GM10248 (cell line): Measurements from ENCODE around the gene FAM20B.
"Not testable (repeated sequence)": the region's sequence is repeated elsewhere in the genome, so short reads cannot be mapped to it uniquely, and the experiment has no call there.

Experiments
- CTCF ChIA-PET: fragments of 300-600 bp; sonication (Branson Sonifier 250); formaldehyde crosslinking; extraction: SDS; loops from one replicate; lab custom pipeline; 2021; ENCODE audit warnings: antibody characterized with exemption; lab: Yijun Ruan, JAX
- POLR2A ChIA-PET: fragments of 350-650 bp; sonication (Branson Sonifier 250); formaldehyde crosslinking; extraction: SDS; loops from one replicate; lab custom pipeline; 2020; ENCODE audit warnings: antibody characterized with exemption; lab: Yijun Ruan, JAX
- DNase-seq: peaks from one replicate; pipeline ENCODE4 v3.0.0; 2012; ENCODE audit errors: extremely low spot score
- CTCF ChIP-seq: IDR thresholded peaks from 2 replicates; pipeline ENCODE4 v1.5.1; 2012; ENCODE audit warnings: mild to moderate bottlenecking, low read depth; ENCODE audit errors: extremely low read depth, missing control alignments, control extremely low read depth

Gene FAM20B

DNA sequence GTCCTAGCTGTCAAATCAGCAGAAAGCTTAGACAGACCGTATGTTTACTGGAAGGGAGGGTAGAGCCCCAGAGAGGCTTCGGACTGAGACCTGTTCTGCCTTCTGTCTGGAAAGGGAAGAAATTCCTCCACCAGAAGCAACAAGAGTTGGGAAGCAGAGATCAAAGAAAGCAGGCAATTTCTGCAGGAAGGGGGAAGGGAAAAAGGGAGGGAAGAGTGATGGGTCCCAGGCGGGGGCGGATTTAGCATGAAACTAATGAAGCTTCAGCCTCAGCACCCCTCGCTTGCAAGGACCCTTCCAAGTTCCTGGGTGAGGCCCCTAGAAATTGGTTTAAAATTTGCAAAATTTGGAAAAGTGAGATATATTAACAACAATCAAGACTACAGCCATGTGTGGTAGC, 26.6 kb upstream of the FAM20B start:
- POLR2A ChIA-PET: no interaction called here

DNA sequence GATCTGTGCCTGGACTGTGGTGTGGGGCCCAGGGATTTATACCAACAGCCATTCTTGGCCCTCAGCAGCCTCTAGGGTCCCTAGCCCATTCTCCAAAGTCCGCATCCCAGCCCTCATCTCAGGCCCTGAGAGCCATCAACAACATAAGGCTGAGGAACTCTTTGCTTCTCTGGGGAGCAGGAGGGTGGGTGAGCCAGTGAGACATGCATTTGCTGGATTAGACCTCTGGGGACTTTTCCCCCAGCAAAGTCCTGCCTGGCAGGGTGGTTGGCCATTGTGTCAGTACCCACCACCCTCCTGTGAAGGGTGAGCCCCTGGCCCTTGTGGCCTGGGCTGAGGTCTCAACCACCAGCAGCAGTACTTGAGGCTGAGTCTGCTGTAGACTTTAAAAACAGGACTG, 24.2 kb upstream of the FAM20B start:
- no peak for DNase-seq
- ChIA-PET CTCF (interaction anchor here (1.0 to 4.9 kb wide), 7 partner anchors 8 to 468 kb away, joined by 3 to 91 read pairs (median 3); no protein-coding TSS in a partner anchor), POLR2A (no interaction called here)
- no peak for TF ChIP-seq CTCF

More for the DNA sequence above, 26.6 kb upstream of the FAM20B start:
- CTCF ChIA-PET: no interaction called here
- no peak for DNase-seq
- no peak for TF ChIP-seq CTCF

DNA sequence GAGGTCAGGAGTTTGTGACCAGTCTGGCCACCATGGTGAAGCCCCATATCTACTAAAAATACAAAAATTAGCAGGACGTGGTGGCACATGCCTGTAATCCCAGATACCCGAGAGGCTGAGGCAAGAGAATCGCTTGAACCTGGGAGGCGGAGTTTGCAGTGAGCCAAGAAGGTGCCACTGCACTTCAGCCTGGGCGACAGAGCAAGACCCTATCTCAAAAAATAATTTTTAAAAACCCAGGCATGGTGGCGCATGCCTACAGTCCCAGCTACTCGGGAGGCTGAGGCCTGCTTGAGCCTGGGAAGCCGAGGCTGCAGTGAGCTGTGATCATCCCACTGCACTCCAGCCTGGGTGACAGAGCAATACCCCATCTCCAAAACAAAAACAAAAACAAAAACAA, 23.6 kb upstream of the FAM20B start:
- POLR2A ChIA-PET: not testable (repeated sequence)
- CTCF ChIA-PET: interaction anchor here (0.7 to 4.9 kb wide), 31 partner anchors 8 to 702 kb away, joined by 3 to 91 read pairs (median 6); no protein-coding TSS in a partner anchor

GRCh38 chr1:179002552-179003345, 22.9 kb upstream of the FAM20B start:
- ChIA-PET CTCF (interaction anchor here (0.7 to 4.9 kb wide), 61 partner anchors 9 to 703 kb away, joined by 3 to 91 read pairs (median 4); no protein-coding TSS in a partner anchor), POLR2A (no interaction called here)
- DNase-seq: peak; percentile 66
- TF ChIP-seq CTCF: peak; percentile 90

More for the DNA sequence above, 23.6 kb upstream of the FAM20B start:
- not testable (repeated sequence) for DNase-seq

DNA sequence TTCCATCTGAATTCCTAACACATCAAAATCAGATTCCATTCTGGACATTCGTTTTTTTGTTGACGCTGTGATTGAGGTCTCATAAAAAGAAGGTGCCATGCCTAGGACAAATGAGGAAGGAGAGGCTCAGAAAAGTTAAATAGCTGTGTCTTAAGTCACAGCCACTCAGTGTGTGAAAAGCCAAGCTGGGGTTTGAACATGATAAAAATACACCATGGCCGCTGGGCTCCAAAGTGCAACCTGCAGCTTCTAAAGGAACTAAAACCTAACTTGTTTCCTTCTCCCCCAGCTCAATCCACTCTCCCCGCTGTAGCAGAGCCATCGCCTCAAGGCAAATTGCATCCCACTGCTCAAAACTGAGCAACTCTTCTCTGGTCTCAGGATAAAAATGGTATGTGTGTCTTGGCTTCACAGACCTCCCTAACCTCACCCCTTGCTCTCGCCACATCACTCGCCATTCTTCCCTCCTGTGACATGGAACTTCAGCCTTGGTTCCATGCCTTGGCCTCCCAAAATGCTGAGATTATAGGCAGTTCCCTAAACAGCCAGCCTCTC, 22.1 kb upstream of the FAM20B start:
- CTCF ChIA-PET: interaction anchor here (0.7 to 4.9 kb wide), 48 partner anchors 9 to 704 kb away, joined by 3 to 91 read pairs (median 5); no protein-coding TSS in a partner anchor
- POLR2A ChIA-PET: no interaction called here
- DNase-seq: no peak
- TF ChIP-seq CTCF: no peak

DNA sequence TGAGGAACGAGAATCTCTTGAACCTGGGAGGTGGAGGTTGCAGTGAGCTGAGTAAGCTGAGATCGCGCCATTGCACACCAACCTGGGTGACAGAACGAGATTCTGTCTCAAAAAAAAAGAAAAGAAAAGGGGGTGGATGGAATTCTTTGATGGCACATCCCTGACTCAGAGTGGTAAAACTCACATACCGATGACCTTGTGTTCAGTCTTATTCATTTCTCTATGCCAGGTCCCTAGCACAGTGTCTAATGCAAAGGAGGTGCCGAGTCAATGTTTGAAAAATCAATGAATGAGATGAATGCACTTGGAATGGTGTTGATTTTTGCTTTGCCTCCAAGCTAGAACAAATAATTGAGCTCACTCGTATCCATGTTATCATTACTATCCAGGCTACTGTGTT, 18.5 kb upstream of the FAM20B start:
- no peak for TF ChIP-seq CTCF
- DNase-seq: no peak
- ChIA-PET CTCF (interaction anchor here (0.8 to 2.4 kb wide), 10 partner anchors 10 to 474 kb away, joined by 3 to 7 read pairs (median 4); no protein-coding TSS in a partner anchor), POLR2A (no interaction called here)

DNA sequence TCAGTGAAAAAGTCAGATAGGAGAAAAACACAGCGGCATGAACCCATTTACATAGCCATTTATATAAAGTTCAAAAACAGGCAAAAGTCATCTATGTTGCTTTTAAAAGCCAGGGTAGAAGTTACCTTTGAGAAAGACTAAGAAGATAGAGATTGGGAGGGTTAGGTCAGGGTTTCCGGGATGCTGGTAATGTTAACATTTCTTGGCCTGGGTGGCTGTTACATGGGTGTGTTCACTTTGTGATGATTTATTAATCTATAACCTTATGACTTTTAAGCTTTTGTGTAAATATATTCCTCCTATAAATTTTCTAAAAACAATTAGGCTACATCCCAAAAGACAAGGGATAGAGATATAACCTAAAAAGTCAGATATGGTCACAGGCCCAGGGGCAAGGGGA, 15.0 kb upstream of the FAM20B start:
- no peak for DNase-seq
- no peak for TF ChIP-seq CTCF
- ChIA-PET CTCF (no interaction called here), POLR2A (no interaction called here)
